IPS-NIHi7 (cell line): Measurements from ENCODE around the gene MUC15.

Experiments
- DNase-seq: peaks from one replicate; pipeline ENCODE4 v3.0.0; 2012; ENCODE audit warnings: mixed read lengths; ENCODE audit errors: extremely low spot score

MUC15 gene

GRCh38 chr11:26573896-26574295 lies 1.8 kb upstream of the MUC15 start:
- DNase-seq = no peak

GRCh38 chr11:26572770-26573402 lies 823 bp upstream of the MUC15 start:
- DNase-seq = no peak

- DNase-seq = no peak
These were observed 2.4 kb downstream of the MUC15 start for GRCh38 chr11:26569646-26570045.

GRCh38 chr11:26558190-26558589 lies 13.9 kb downstream of the MUC15 start:
- no peak for DNase-seq

- no peak for DNase-seq
These were observed 14.4 kb downstream of the MUC15 start for GRCh38 chr11:26557666-26558065.

- no peak for DNase-seq
These were observed 15.5 kb downstream of the MUC15 start for GRCh38 chr11:26556582-26556981.

GRCh38 chr11:26554455-26554854 lies 17.6 kb downstream of the MUC15 start:
- DNase-seq = no peak

- no peak for DNase-seq
These were observed 18.9 kb downstream of the MUC15 start for GRCh38 chr11:26553182-26553581.

- no peak for DNase-seq
These were observed 20.8 kb downstream of the MUC15 start for GRCh38 chr11:26551186-26551801.

- no peak for DNase-seq
These were observed 22.0 kb downstream of the MUC15 start for GRCh38 chr11:26550022-26550421.

- no peak for DNase-seq
These were observed 22.9 kb downstream of the MUC15 start for GRCh38 chr11:26549176-26549575.

GRCh38 chr11:26541870-26542269 lies 30.2 kb downstream of the MUC15 start:
- DNase-seq = no peak

- DNase-seq = no peak
These were observed 32.5 kb downstream of the MUC15 start for GRCh38 chr11:26539517-26539916.

- no peak for DNase-seq
These were observed 34.7 kb downstream of the MUC15 start for GRCh38 chr11:26537341-26537740.

GRCh38 chr11:26527685-26528084 lies 44.4 kb downstream of the MUC15 start:
- DNase-seq = no peak

- peak; percentile 21 for DNase-seq
These were observed 49.0 kb downstream of the MUC15 start for GRCh38 chr11:26522912-26523610.

GRCh38 chr11:26519469-26519868 lies 52.6 kb downstream of the MUC15 start:
- DNase-seq = no peak

GRCh38 chr11:26512196-26512595 lies 59.9 kb downstream of the MUC15 start:
- DNase-seq = no peak

GRCh38 chr11:26510756-26511155 lies 61.3 kb downstream of the MUC15 start:
- DNase-seq = no peak

- DNase-seq = no peak
These were observed 61.9 kb downstream of the MUC15 start for GRCh38 chr11:26510164-26510563.
